ENCODE measurements around the gene EIF5A.

EIF5A gene

DNA sequence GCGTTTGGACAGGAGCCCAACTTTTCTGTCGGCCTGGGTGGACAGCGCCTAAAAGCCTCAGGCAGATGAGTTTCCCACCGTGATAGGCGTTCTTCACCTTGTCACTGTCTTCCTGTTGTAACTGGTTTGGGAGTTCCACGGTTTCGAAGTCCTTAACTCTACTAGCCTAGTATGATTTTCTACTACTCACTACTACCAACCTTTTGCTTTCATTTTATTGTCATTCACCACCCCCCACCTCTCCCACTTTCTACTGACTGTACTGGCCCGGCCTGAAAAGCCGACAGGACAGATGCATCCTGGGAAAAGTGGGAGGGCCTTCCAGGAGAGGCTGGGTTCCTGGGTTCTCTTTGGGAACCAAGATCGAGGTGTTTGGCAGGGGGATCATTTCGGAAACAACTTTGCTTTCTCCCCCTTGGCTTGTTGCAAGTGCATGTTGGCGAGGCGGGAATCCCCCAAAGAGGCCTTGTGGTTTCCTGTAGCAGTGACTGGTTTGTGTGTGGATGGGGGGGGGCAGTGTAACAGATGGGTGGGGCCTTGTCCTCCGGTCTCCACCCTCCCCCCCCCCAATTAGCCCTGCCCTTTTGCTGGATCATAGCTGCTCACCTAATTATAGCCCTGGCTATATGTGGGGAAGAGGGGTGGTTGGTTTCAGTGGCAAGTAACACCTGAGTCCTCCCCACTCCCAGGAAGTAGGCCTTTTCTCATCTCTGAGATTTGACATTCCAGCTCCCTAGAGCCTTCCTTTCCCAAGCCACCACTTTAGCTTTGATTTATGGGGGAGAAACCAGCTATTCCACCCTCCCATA lies 1.4 kb downstream of the EIF5A start:
- TF ChIP-seq TAF1 (IDR thresholded peaks at IDR 0.05; ENCODE audit: low read depth) (peak; percentile 52), TEAD4 (IDR thresholded peaks at IDR 0.05) (no peak), RAD21 (IDR thresholded peaks at IDR 0.05; ENCODE audit: low read depth) (no peak), CREB1 (IDR thresholded peaks at IDR 0.05; ENCODE audit: low read depth) (no peak)
- TF ChIP-seq, protein P1, sequence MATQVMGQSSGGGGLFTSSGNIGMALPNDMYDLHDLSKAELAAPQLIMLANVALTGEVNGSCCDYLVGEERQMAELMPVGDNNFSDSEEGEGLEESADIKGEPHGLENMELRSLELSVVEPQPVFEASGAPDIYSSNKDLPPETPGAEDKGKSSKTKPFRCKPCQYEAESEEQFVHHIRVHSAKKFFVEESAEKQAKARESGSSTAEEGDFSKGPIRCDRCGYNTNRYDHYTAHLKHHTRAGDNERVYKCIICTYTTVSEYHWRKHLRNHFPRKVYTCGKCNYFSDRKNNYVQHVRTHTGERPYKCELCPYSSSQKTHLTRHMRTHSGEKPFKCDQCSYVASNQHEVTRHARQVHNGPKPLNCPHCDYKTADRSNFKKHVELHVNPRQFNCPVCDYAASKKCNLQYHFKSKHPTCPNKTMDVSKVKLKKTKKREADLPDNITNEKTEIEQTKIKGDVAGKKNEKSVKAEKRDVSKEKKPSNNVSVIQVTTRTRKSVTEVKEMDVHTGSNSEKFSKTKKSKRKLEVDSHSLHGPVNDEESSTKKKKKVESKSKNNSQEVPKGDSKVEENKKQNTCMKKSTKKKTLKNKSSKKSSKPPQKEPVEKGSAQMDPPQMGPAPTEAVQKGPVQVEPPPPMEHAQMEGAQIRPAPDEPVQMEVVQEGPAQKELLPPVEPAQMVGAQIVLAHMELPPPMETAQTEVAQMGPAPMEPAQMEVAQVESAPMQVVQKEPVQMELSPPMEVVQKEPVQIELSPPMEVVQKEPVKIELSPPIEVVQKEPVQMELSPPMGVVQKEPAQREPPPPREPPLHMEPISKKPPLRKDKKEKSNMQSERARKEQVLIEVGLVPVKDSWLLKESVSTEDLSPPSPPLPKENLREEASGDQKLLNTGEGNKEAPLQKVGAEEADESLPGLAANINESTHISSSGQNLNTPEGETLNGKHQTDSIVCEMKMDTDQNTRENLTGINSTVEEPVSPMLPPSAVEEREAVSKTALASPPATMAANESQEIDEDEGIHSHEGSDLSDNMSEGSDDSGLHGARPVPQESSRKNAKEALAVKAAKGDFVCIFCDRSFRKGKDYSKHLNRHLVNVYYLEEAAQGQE (IDR thresholded peaks at IDR 0.05; ENCODE audit: low read depth) = peak; percentile 46; the same call in 1 of the 2 replicates

DNA sequence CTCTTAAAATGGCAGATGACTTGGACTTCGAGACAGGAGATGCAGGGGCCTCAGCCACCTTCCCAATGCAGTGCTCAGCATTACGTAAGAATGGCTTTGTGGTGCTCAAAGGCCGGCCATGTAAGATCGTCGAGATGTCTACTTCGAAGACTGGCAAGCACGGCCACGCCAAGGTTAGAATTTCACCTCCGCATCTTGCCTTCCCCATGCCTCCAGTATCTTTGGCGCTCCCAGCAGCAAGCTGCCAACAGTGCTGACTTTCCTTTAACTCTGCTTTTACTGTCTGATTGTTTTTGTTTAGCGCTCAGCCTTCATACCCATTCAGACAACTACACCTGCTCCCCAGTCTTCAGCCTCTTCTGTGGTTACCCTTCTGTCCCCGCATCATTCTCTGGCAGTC lies 2.2 kb downstream of the EIF5A start:
- TF ChIP-seq, protein P2, sequence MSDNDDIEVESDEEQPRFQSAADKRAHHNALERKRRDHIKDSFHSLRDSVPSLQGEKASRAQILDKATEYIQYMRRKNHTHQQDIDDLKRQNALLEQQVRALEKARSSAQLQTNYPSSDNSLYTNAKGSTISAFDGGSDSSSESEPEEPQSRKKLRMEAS (IDR thresholded peaks at IDR 0.05) = no peak
- TF ChIP-seq TAF1 (IDR thresholded peaks at IDR 0.05; ENCODE audit: low read depth) = no peak
- TF ChIP-seq NFIC (IDR thresholded peaks at IDR 0.05) = no peak
- no peak for TF ChIP-seq TEAD4 (IDR thresholded peaks at IDR 0.05)
- no peak for TF ChIP-seq ZBTB7A (IDR thresholded peaks at IDR 0.05; ENCODE audit: low read depth)
- no peak for TF ChIP-seq RAD21 (IDR thresholded peaks at IDR 0.05; ENCODE audit: low read depth)
- no peak for TF ChIP-seq EP300 (IDR thresholded peaks at IDR 0.05; ENCODE audit: borderline replicate concordance)

DNA sequence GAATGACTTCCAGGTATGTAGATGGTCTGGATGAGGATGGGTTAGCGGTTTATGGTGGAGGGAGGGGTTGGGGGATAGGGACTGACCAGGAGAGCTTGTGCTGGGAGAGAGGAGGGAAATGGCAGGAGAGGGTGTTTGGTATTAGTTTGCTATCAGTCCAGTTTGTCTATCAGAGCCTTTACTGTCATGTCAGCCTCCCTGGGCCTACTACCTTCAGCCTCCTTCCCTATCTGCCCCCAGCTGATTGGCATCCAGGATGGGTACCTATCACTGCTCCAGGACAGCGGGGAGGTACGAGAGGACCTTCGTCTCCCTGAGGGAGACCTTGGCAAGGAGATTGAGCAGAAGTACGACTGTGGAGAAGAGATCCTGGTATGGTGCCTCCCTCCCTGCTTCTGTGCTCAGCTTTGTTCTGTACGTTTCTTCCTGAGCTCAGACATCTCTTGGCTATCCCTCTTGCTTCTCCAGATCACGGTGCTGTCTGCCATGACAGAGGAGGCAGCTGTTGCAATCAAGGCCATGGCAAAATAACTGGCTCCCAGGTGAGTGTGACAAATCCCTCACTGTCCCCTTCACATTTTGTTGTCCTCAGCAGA lies 3.8 kb downstream of the EIF5A start:
- TF ChIP-seq, protein P2 (IDR thresholded peaks at IDR 0.05) = no peak
- no peak for TF ChIP-seq YY1 (IDR thresholded peaks at IDR 0.05; ENCODE audit: low read depth)
- no peak for TF ChIP-seq CEBPB (IDR thresholded peaks at IDR 0.05)

DNA sequence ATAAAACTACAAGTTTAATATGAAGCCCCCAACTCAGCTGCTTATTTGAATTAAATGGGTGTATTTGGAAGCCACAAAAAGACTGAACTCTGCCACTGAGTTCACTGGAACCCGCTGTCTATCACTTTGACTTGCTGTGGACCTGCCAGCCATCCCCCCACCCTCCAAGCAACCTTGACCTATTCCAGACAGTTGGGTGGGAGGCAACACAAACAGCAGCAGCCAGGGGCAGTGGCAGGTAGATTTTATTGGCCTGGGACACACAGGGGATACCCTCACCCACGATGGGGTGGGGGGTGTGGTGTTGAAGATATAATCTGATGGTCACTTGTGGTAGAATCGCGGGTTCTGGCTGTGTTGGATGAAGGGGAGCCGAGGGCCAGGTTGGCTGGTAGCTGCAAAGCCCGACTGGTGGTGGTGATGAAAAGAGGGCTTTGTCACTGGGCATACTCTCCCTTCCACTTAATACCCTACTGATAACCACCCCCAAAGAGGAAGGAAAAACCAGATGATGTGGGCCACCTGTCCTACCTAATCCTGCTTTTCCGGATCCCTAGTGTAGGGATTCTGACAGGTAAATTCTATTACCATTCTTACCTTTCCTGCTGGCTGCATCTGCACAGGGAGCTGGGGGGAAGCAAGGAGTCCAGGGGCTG lies 5.1 kb downstream of the EIF5A start:
- no peak for TF ChIP-seq EGR1 (IDR thresholded peaks at IDR 0.05)
- TF ChIP-seq EP300 (IDR thresholded peaks at IDR 0.05; ENCODE audit: borderline replicate concordance) = no peak
- TF ChIP-seq CEBPB (IDR thresholded peaks at IDR 0.05) = no peak
- no peak for TF ChIP-seq YY1 (IDR thresholded peaks at IDR 0.05; ENCODE audit: low read depth)
- TF ChIP-seq ZBTB7A (IDR thresholded peaks at IDR 0.05; ENCODE audit: low read depth) = no peak

DNA sequence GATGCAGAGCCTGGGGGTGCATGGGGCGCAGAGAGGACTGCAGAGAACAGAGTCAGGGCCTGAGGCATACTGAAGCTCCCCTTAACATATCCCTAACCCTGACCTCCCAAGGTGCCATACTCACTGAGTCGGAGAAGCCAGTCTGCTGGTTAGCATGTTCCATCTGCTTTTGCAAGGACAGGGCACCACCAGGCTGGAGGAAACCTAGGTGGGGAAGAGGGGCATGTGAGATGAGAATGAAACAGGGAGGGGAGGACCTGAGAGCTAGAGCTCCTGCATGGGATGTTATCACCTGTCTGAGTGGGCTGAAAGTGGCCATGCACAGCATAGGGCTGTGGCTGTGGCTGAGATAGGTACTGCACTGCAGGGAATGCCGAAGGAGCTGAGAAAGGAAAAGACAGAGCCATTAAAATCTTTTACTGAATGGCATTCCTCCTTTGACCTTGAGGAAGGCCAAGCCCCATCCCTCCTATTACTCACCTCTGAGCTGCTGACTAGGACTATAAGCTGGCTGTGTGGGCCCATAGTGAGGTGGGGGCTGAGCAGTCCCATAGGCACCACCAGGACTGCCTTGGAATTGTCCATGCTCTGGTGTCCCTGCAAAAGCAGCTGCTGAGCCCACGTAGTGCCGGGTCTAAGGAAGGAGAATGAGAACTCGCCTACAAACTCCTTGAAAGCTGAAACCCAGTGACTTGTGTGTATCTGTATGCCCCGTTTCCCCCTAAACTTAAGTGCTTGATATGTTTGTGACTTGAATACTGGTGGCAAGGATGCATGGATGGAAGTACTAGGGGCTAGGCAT lies 5.9 kb downstream of the EIF5A start:
- no peak for TF ChIP-seq ZBTB7A (IDR thresholded peaks at IDR 0.05; ENCODE audit: low read depth)

DNA sequence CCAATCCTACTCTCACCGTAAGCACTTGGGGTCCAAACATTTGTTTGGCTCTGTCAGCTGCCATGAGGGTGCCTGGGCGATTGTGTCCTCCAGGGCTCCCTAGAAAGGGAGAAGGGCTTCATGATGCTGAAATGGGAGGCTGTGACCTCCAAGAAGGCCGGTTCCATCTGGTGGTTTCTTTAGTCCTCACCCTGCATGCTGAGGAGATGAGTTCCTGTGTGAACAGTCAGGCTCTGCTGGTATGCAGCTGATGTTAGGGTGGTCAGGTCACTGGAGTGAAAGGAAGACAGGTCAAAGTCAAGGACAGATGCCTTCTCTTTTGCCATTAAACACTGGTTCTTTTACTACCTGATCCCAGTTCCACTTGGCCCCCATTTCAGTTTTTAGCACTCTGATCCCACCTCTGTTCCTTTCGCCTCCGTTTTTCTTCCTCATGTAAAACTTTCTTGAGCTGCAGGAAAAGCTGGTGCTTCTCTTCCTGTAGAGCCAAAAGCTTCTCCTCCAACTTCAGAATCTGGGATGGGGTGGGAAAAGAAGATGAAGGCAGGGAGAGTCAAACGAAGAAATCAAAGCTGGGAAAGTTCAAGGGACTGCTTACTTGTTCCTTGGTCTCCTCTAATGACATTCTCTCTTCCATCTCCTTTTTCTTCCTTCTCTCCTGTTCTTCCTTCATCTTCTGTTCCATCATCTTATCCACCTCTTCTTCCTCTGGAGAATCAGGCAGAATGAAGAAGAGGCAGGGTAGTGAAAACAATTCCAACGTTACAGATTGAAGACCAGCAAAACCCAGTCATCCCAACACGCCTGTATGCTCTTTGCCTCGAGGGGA lies 6.7 kb downstream of the EIF5A start:
- TF ChIP-seq CEBPB (IDR thresholded peaks at IDR 0.05) (no peak), RAD21 (IDR thresholded peaks at IDR 0.05; ENCODE audit: low read depth) (no peak), YY1 (IDR thresholded peaks at IDR 0.05; ENCODE audit: low read depth) (no peak), ZBTB7A (IDR thresholded peaks at IDR 0.05; ENCODE audit: low read depth) (no peak)
- TF ChIP-seq, protein P3, sequence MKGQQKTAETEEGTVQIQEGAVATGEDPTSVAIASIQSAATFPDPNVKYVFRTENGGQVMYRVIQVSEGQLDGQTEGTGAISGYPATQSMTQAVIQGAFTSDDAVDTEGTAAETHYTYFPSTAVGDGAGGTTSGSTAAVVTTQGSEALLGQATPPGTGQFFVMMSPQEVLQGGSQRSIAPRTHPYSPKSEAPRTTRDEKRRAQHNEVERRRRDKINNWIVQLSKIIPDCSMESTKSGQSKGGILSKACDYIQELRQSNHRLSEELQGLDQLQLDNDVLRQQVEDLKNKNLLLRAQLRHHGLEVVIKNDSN (IDR thresholded peaks at IDR 0.05) = no peak
- TF ChIP-seq, protein P2 (IDR thresholded peaks at IDR 0.05) = no peak

DNA sequence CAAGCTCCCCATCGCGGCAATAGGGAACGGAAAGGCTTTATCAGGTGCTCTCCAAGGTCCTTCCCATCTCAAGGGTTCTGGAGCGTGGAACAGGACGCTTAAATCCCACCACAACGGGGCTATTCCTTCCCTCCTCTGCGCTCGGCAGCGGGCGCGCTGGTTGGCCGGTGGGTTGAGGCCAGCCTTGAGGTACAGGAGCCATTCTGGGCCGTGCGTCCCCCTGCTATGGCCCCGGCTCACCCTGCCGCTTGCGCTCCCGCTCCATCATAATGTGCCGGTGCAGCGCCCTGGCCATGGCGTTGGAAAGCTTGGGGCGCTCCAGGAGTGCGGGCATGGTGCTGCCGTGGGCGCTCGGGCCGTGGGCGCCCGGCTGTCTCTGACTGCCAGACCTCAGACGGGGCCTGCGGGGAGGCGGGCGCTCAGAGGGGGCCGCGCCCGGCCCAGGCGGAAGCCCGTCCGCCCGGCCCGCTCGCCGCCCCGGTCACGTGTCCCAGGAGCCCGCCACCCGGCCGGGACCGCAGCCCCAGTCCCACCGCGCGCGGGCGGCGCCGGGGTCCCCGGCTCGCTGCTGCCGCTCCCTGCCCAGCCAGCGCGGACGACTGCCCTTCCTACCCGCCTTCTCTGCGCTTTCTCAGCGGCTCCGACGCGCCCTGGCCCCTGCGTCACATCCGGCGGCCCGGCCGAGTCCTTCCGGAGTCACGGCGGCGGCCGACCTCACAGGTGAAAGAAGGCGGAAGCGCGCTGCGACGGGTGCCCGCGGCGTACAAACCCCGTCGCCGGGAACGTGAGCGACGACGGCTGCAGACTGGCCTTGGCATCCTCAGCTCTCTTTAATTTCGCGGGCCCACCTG lies 7.5 kb downstream of the EIF5A start, which contains the start of gene GPS2:
TSS of gene GPS2 (minus strand) at position 642 of the 851 bp plus-strand sequence. CDS start at position 334, 308 bp downstream.
- TF ChIP-seq YY1 (IDR thresholded peaks at IDR 0.05; ENCODE audit: low read depth) = peak; percentile 69; the same call in 1 of the 2 replicates
- TF ChIP-seq EP300 (IDR thresholded peaks at IDR 0.05; ENCODE audit: borderline replicate concordance) = 0 out of 2 replicates have a peak, but pooled peaks have one; percentile 17
- TF ChIP-seq CREB1 (IDR thresholded peaks at IDR 0.05; ENCODE audit: low read depth) = peak; percentile 84
- TF ChIP-seq, protein P2 (IDR thresholded peaks at IDR 0.05) = peak; percentile 68
- TF ChIP-seq RAD21 (IDR thresholded peaks at IDR 0.05; ENCODE audit: low read depth) = no peak; the same call in 1 of the 2 replicates
- no peak for TF ChIP-seq NFIC (IDR thresholded peaks at IDR 0.05)
- TF ChIP-seq, protein P3 (IDR thresholded peaks at IDR 0.05) = peak; percentile 71
- TF ChIP-seq CEBPB (IDR thresholded peaks at IDR 0.05) = no peak
- TF ChIP-seq TCF12 (IDR thresholded peaks at IDR 0.05; ENCODE audit: low read depth) = peak; percentile 57; the same call in 1 of the 2 replicates
- TF ChIP-seq TAF1 (IDR thresholded peaks at IDR 0.05; ENCODE audit: low read depth) = peak; percentile 79
- TF ChIP-seq ZBTB7A (IDR thresholded peaks at IDR 0.05; ENCODE audit: low read depth) = no peak
- no peak for TF ChIP-seq EGR1 (IDR thresholded peaks at IDR 0.05)
- TF ChIP-seq, protein P1 (IDR thresholded peaks at IDR 0.05; ENCODE audit: low read depth) = peak; percentile 87
- no peak for TF ChIP-seq TEAD4 (IDR thresholded peaks at IDR 0.05)
- no peak for TF ChIP-seq FOXM1 (IDR thresholded peaks at IDR 0.05; ENCODE audit: borderline replicate concordance, low read depth)
